Measurements from ENCODE around the gene EMILIN2.

- TF ChIP-seq MAFK (IDR thresholded peaks at IDR 0.05; ENCODE audit: low read depth, low read length) (no peak), PHF8 (conservative IDR thresholded peaks at IDR 0.05; ENCODE audit: low read depth, low read length) (no peak), EZH2 (IDR thresholded peaks at IDR 0.05; ENCODE audit: low read depth, low read length, severe bottlenecking) (no peak), TAF1 (IDR thresholded peaks at IDR 0.05; ENCODE audit: low read depth, low read length) (no peak), SIN3A (conservative IDR thresholded peaks at IDR 0.05 in 1 of 2, IDR thresholded peaks at IDR 0.05 in 1 of 2; ENCODE audit: low read depth in 1 of 2, low read length in 2 of 2) (no peak), ATF3 (IDR thresholded peaks at IDR 0.05; ENCODE audit: insufficient read depth, low read depth, low read length) (no peak), BCL11A (IDR thresholded peaks at IDR 0.05; ENCODE audit: low read depth in 2 of 2, low read length in 2 of 2) (no peak), HDAC6 (IDR thresholded peaks at IDR 0.05; ENCODE audit: low read depth, low read length) (no peak), POLR2A (IDR thresholded peaks at IDR 0.05; ENCODE audit: control extremely low read depth in 1 of 2, low read depth in 2 of 2, low read length in 2 of 2) (no peak), CTCF (IDR thresholded peaks at IDR 0.05; ENCODE audit: control extremely low read depth in 1 of 3, insufficient read depth in 1 of 3, low read depth in 1 of 3, low read length in 3 of 3) (no peak)
Measured at GRCh38 chr18:2874765-2875164, 28.0 kb downstream of the EMILIN2 start.
